Suppressor macrophage treated with lipopolysaccharide for 1 hour (primary cell): ENCODE results near the gene SPATA12.

Source experiments
- DNase-seq, 3 donors: peaks; one replicate each; pipeline ENCODE4 v3.0.0-alpha.2; 2020 to 2022

The SPATA12 gene

DNA sequence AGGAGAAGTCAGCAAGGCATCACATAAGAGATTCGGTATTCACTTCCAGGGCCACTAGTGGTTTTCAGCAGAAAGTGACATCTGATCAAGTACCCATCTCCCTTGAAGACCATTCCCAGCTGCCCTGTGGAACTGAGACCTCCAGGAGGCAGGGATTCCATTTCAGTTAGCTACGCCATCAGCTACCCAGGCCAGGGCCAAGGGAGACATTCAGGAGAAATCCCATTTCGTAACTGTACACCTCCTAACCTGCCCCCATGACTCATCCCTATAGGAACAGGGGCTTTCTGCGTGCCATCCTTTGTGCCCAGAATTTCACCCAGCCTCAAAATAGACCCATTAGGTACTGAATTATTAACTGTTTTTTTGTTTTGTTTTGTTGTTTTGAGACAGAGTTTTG, 24.7 kb downstream of the SPATA12 start:
- no peak for DNase-seq

- no peak for DNase-seq
These were observed 25.7 kb downstream of the SPATA12 start for GRCh38 chr3:57086201-57086600.

DNA sequence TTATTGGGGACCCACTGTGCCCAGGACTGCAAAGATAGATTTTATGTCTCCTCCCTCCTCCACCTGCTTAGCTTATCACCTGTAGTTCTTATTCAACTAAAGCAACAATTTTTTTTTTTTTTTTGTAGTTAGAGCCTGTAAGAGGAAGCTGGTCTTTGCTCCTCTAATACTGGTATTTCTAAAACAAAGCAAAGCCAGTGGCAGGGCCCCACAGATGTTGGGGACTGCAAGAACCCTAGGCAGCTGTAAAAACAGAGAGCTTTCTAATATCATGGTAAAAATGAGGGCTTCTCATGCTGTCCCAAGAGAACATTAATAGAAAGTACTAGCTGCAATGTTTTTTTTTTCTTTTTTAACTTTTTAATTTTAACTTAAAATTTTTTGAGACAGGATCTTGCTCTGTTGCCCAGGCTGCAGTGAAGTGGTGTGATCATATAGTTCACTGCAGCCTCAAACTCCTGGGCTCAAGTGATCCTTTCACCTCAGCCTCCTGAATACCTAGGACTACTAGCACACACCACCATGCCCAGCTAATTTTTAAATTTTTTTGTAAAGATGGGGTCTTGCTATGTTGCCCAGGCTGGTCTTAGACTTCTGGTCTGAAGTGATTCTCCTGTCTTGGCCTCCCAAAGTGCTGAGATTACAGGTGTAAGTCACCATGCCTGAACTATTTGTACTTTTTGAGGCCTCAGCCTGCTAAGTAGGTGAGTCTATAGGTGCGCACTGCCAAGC, 27.1 kb downstream of the SPATA12 start:
- no peak for DNase-seq

DNA sequence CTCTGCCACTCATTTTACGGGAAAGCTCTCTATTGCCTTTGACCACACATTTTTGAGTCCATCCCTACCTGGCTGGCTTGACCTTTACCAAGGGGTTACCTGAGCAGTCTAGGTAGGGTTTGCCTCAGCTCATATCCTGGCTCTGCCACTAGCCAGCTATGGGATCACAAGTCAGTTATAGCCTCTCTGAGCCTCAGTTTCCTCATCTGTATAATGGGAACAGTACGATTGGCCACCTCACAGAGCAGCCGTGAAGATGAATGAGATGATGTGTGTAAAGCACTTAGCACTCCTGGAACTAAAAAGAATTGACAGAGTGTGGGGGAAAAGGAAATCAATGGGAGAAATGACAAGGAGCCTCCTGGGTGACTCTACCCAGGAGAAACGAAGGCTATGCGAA, 28.0 kb downstream of the SPATA12 start:
- no peak for DNase-seq

- DNase-seq, result no peak
These were observed 28.6 kb downstream of the SPATA12 start for GRCh38 chr3:57089043-57089442.

DNA sequence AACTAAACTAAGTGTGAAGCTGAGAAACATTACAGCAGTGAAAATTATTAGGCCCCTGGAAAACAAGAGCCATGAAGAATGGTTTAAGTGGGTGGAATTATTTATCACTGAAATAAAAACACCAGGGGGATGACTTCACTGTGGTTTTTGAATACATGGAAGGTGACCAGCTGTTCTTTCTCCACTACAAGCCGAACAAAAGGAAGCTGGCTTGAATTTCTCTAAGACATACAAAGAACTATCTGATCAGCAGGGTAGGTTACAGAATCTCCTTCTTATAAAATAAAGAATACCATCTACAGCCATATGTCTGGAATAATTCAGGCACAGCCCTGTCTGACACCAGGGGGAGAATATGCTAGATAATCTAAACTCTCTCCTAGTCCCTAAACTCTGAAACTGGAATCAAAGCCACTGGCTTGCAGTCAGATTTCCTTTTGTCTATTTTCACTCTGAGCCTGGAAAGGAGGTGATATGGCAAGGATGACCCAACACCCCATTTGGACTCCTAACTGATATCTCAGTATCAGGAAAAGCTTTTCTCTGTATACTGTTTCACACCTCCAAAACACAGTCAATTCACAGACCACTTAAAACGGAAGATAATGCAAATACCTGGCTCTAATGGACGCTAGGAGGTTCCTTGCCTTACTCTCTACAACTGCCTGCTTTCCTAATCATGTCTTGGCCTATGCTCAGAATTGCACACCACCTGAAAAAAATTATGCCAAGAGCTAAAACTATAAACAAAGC, 31.2 kb downstream of the SPATA12 start:
- DNase-seq, result no peak

DNA sequence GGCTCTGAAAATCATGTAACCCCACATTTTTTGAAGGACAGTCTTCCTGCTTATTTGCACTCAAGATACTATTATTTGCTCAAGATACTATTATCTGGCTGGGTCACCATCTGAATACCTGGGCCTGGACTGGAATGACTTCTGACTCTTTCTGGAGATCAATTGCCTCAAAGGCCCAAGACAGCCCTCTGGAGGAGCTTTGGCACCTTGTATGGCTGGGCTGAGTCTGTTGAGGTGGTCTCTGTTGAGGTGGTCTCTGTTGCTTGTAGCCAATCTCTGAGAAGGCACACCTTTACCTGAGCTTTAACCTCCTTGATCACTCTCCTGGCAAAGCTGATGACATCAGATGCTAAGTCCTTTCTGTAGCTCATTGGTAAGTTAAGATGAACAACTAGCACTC, 33.0 kb downstream of the SPATA12 start:
- no peak for DNase-seq

DNA sequence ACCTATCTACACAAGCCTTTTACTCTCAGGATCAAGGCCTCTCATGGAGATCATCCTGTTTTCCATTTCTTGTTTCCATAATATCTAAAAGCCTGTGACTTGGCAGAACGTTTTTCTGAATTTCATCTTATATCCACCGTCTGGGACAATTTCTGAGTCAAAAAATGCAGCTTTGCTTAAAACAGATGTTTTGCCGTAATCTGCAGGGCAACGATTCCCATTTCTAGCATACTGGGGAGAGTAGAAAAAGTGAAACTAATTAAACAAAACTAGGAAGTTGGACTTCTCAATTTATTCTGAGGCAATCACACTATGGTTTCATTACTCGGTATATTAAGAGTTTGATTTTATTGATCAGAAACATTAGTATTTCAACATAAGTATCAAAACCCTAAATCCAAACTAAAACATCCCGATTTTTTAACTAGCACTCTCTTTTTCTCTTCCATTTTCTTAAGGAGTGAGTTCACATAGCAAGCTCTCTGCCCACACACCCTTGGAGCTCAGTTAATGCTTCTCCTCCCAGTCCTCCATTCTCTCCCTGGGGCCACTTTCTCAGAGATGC, 33.6 kb downstream of the SPATA12 start:
- peak; percentile 24 to 63 (median 55) for DNase-seq

DNA sequence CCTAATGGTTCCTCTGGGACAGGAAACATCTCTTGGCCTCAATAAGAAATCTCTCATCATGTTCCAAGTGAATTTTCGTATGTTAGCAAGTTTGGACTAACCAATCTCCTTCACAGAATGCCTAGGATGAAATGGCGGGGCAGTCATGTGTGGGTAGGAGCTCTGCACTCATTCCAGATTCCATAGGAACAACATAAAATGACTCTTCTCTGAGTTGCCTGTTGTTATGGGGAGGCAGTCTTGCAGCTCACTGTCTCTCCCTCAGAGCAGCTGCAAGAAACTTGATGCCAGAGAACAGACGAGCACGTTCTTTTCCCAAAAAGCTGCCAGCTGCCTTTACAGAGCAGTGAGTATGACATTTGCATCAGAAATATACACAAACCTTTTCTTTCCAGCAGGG, 34.1 kb downstream of the SPATA12 start:
- no peak for DNase-seq

GRCh38 chr3:57095363-57095762, 34.9 kb downstream of the SPATA12 start:
- DNase-seq, result no peak

GRCh38 chr3:57097536-57097935, 37.1 kb downstream of the SPATA12 start:
- no peak for DNase-seq

- DNase-seq, result no peak
These were observed 38.2 kb downstream of the SPATA12 start for GRCh38 chr3:57098418-57099310.

DNA sequence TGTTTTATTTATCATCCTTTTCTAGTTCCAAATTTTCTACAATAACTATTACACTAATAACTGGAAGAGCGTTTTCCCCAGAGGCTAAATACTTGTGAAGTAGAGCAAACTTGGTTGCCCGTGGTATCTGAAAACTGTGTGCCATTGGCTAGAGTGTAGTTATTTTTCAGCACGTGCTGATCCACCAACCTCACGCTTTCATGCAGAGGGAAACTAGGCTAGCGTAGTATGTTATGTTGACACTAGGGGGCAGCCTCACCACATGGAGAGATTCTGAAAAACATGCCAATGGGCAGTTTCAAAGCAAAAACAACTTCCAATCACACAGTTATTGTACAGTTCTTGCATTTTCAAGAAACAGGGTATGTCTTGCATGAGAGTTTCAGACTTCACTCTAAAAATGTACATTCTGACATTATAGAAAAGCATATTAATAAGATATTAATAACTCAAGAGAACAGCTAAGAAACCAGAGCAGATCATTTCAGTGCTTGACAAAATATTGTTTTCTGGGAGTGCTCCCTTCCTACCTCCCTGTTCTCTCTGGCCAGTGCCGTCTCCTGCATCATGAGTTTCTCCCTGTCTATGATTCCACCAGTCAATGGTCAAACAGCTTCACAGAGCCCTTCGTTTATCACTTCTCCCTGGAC, 39.7 kb downstream of the SPATA12 start:
- DNase-seq, result peak; percentile 79 to 89 (median 86)

DNA sequence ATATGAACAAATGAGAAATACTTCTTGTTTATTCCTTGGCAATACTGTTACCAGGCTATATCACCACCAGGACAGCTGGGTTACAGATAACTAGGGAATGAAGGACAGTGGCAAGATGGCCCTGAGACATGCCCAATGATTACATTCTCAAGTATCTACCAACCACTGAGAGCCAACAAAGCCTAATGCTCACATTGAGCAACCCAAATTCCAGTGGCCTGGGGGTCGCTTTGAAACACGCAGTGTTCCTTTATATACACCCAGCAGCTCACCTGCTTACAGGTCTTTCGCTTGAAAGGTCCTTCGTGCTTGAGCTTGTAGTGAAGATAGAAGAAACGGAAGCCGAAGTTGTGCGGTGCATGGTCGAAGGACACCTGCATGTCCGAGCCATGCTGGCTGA, 45.1 kb downstream of the SPATA12 start:
- no peak for DNase-seq

DNA sequence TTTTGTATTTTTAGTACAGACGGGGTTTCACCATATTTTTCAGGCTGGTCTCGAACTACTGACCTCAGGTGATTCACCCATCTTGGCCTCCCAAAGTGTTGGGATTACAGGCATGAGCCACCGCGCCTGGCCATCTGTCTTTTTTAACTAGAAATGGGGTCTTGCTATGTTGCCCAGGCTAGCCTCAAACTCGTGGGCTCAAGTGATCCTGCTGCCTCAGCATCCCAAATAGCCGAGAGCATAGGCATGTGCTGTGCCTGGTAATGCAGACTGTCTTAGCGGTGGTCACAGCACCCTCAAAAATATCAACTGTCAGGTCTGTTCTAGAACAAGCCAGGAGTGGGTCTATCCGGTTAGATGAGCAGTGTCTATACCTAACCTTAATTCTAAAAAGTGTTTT, 48.2 kb downstream of the SPATA12 start:
- no peak for DNase-seq

GRCh38 chr3:57109437-57110199, 49.2 kb downstream of the SPATA12 start:
- no peak for DNase-seq

GRCh38 chr3:57110214-57110613, 49.8 kb downstream of the SPATA12 start:
- no peak for DNase-seq

DNA sequence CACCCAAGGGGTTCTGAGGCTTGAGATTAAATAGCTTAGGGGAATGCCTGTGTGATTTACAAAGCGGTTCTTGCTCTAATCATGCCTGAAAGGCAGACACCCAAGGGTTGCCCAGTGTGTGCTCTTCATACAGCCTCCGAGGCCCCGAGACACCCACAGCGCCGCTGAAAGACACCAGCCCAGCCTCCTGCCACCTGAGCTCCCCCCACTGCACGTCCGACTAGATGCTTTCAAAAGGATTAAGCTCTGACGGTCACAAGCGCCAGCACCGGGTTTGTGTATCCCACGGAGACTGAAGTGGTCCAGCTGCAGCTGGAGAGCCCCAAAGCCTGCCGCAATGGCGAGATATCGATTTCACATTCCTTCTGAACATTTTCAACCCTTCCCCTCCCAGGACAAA, 50.3 kb downstream of the SPATA12 start:
- DNase-seq, result no peak

GRCh38 chr3:57112206-57112605, 51.7 kb downstream of the SPATA12 start:
- no peak for DNase-seq

DNA sequence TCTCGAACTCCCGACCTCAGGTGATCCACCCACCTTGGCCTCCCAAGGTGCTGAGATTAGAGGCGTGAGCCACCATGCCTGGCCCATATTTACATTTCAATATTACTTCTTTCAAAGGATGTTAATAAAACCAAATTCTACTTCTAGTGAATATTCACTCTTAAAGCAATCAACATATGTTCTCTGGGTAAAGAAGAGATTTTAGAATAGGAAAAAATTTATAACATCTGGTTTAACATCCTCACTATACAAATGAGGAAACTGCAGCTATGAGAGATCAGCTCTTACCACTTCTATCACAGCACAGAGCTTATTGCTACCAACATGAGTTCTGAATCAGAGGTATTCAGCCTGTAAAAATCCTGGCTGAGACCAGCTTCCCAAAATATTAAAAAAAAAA, 56.0 kb downstream of the SPATA12 start:
- DNase-seq, result no peak

DNA sequence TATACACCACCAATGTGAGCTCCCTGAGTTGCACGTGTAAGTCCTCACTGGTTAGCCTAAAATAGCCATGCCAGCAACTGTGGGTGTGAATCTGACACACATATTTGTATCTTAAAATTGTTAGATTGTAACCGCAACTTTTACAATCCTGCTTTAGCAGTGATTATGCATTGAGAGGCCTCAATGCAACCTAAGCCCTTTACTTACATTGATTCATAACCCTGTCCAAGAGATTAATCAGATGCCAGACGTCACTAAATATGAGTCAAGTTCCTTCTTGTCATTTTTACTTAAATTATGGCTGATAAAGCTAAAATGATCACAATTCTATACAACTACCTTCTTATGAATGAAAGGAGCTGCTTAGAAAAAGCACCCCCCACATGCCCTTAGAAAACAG, 57.8 kb downstream of the SPATA12 start:
- DNase-seq, result no peak

DNA sequence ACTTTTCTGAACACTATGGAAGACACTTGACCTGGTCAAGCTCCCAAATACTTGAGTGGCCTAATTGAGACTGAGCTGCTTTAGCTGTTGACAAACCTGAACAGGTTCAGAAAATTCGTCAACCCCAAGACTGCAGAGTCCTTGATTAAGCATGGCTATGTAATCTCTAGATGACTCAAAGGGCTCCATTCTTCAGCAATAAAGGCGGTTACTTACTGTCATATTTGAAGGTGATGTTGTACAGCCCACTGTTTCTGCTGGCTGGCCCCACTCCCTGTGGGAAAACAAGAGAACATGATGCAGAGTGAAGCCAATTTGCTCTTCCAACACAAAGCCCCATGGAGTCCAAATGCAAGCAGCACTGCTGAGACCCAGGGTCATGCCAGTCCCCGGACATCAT, 59.6 kb downstream of the SPATA12 start:
- DNase-seq, result no peak
